GM23338 (cell line): ENCODE results near the gene IL6ST. TPM values are rescaled to one million over a fixed set of nuclear protein-coding genes. Genes with fewer than 3 reads are reported as not detected.

Experiments used
- ATAC-seq: fragments of 200-7000 bp; cut with Tn5 transposase; 3 replicates; pipeline ENCODE4 v1.9.1; 2020
- DNase-seq: peaks from one replicate; pipeline ENCODE4 v3.0.0-alpha.2; 2015; ENCODE audit warnings: low spot score
- H2AFZ ChIP-seq: fragments of 200-600 bp; sonication (generic); 2 replicates; pipeline ENCODE4 v1.8.0; 2016; ENCODE audit warnings: antibody characterized with exemption, mild to moderate bottlenecking, moderate library complexity
- H3F3A ChIP-seq: fragments of 200-600 bp; sonication (generic); replicated peaks from 2 replicates; pipeline ENCODE4 v1.8.0; 2017; ENCODE audit warnings: antibody characterized with exemption, mixed run types, low read depth
- H3K27ac ChIP-seq: fragments of 200-600 bp; sonication (generic); 2 replicates; pipeline ENCODE4 v1.6.1; 2016; ENCODE audit warnings: low read depth
- H3K27me3 ChIP-seq: fragments of 200-600 bp; sonication (generic); 2 replicates; pipeline ENCODE4 v1.8.0; 2016; ENCODE audit warnings: mild to moderate bottlenecking, mixed run types, moderate library complexity; ENCODE audit not compliant: insufficient read depth
- H3K36me3 ChIP-seq: fragments of 200-600 bp; sonication (generic); 2 replicates; pipeline ENCODE4 v1.8.0; 2016; ENCODE audit warnings: mild to moderate bottlenecking; ENCODE audit not compliant: insufficient read depth
- H3K4me1 ChIP-seq: fragments of 200-600 bp; sonication (generic); 2 replicates; pipeline ENCODE4 v1.8.0; 2016; ENCODE audit warnings: mild to moderate bottlenecking, moderate library complexity; ENCODE audit not compliant: insufficient read depth
- H3K4me2 ChIP-seq: fragments of 200-600 bp; sonication (generic); 2 replicates; pipeline ENCODE4 v1.7.1; 2017; ENCODE audit warnings: mixed run types
- H3K4me3 ChIP-seq: fragments of 200-600 bp; sonication (generic); 2 replicates; pipeline ENCODE4 v1.6.1; 2016; ENCODE audit warnings: mixed run types
- H3K79me2 ChIP-seq: fragments of 200-600 bp; sonication (generic); replicated peaks from 2 replicates; pipeline ENCODE4 v1.8.0; 2017; ENCODE audit warnings: mild to moderate bottlenecking; ENCODE audit not compliant: insufficient read depth
- H3K9me2 ChIP-seq: fragments of 200-600 bp; sonication (generic); 2 replicates; pipeline ENCODE4 v1.8.0; 2017; ENCODE audit not compliant: insufficient read depth
- H4K20me1 ChIP-seq: fragments of 200-600 bp; sonication (generic); replicated peaks from 2 replicates; pipeline ENCODE4 v1.8.0; 2017; ENCODE audit warnings: mild to moderate bottlenecking; ENCODE audit not compliant: insufficient read depth
- H3K27ac Mint-ChIP-seq: 2 replicates; pipeline ENCODE4 v1.8.0; 2020; ENCODE audit warnings: inconsistent platforms, mild to moderate bottlenecking, moderate library complexity, mixed read lengths
- H3K27me3 Mint-ChIP-seq: 3 replicates; pipeline ENCODE4 v1.8.0; 2022; ENCODE audit warnings: low read depth, mild to moderate bottlenecking, moderate library complexity, mixed read lengths, inconsistent platforms; ENCODE audit not compliant: insufficient read depth, poor library complexity
- H3K36me3 Mint-ChIP-seq: 3 replicates; pipeline ENCODE4 v1.8.0; 2021; ENCODE audit warnings: low read depth, mild to moderate bottlenecking, inconsistent platforms, moderate library complexity, mixed read lengths
- H3K4me1 Mint-ChIP-seq: 3 replicates; pipeline ENCODE4 v1.8.0; 2020; ENCODE audit warnings: mild to moderate bottlenecking, inconsistent platforms, mixed read lengths
- H3K4me3 Mint-ChIP-seq: 3 replicates; pipeline ENCODE4 v1.8.0; 2021; ENCODE audit warnings: moderate library complexity, mild to moderate bottlenecking, inconsistent platforms, mixed read lengths
- H3K9me3 Mint-ChIP-seq: 3 replicates; pipeline ENCODE4 v1.8.0; 2020; ENCODE audit warnings: moderate library complexity, mild to moderate bottlenecking, inconsistent platforms, mixed read lengths
- CREB1 ChIP-seq: fragments of 250-450 bp; sonication (Bioruptor Pico); IDR thresholded peaks from 2 replicates; pipeline ENCODE4 v1.5.0; 2020; ENCODE audit warnings: low read depth, mild to moderate bottlenecking, moderate library complexity
- ETS1 ChIP-seq: IDR thresholded peaks from 2 replicates; pipeline ENCODE4 v1.6.1; 2016; ENCODE audit warnings: antibody characterized with exemption
- JUNB ChIP-seq: IDR thresholded peaks from one replicate; pipeline ENCODE4 v1.6.1; 2016; ENCODE audit warnings: antibody characterized with exemption; ENCODE audit not compliant: unreplicated experiment
- ZNF114 ChIP-seq: fragments of 250-450 bp; sonication (Bioruptor Pico); IDR thresholded peaks from 2 replicates; pipeline ENCODE4 v1.5.0; 2020; ENCODE audit warnings: mild to moderate bottlenecking, moderate library complexity
- ZNF462 ChIP-seq: fragments of 250-450 bp; sonication (Bioruptor Pico); IDR thresholded peaks from 2 replicates; pipeline ENCODE4 v1.5.0; 2020; ENCODE audit warnings: mild to moderate bottlenecking, moderate library complexity
- polyA plus RNA-seq: library from polyadenylated mRNA; unstranded; fragments of >200 nt; fragmentation: Nextera tagmentation; extraction: Ambion mirVana; gene quantifications from 2 replicates; pipeline ENCODE4 v1.2.1, GENCODE V29; 2016
- total RNA-seq: library from RNA; depleted of rRNA; stranded (reverse); fragments of >200 nt; shearing (Covaris generic); gene quantifications from 2 replicates; pipeline ENCODE4 v1.2.3, GENCODE V29; 2014

The IL6ST gene
- total and polyA plus RNA-seq, 2 experiments from 2014 or later: 6.7 to 9.8 TPM

GRCh38 chr5:55924744-55925143 lies 70.0 kb downstream of the IL6ST start (continued):
- TF ChIP-seq ETS1 (no peak), ZNF462 (no peak), ZNF114 (CRISPR knock-in tag) (no peak)

DNA sequence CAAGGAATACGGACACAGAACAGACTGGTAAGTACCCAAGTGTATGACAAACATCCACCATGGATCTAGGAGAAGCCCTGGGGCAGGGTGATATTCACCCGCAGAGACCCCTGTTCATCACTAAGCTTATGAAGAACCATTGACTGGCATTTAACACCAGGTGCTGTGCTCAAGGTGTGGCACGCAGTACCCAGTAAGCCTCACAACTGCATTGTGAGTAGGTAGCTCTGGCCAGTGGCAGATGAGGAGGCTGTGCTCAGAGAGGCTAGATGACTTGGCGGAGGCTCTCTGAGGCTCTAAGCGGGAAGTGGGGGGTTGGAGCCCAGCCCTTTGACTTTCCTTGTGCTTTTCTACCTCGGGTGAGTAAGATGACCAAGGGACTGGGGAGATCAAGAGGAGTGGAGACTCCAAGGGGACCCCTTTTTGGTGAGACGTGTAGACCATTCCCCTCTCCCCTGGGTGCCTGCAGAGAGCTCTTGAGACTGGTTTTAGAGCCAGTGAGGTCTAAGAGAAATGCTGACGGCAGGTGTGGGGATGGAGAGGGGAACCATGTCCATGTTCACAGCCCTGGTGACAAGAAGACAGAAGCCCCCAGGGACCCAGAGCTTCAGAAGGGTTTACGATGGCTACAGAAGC lies 70.8 kb downstream of the IL6ST start:
- no peaks in the 10 kb centered on the region; the same call in 2 of the 3 replicates for H3K9me3 Mint-ChIP-seq
- Histone ChIP-seq H3K27me3 (no peaks in the 10 kb centered on the region), H3K27ac (no peak overlapping the region), H3K4me3 (no peak overlapping the region), H2AFZ (peak overlapping the region; percentile 96), H3K4me1 (no peaks in the 10 kb centered on the region), H4K20me1 (no peaks in the 10 kb centered on the region; the same call in 1 of the 2 replicates), H3K9me2 (no peaks in the 10 kb centered on the region), H3K4me2 (no peak overlapping the region), H3K36me3 (no peaks in the 10 kb centered on the region), H3F3A (no peaks in the 10 kb centered on the region), H3K79me2 (no peaks in the 10 kb centered on the region)
- no peak overlapping the region for H3K27ac Mint-ChIP-seq
- ATAC-seq (no peak), DNase-seq (no peak)
- no peak overlapping the region for H3K4me3 Mint-ChIP-seq
- TF ChIP-seq ETS1: no peak
- no peak for TF ChIP-seq ZNF462
- no peak for TF ChIP-seq JUNB
- no peak for TF ChIP-seq ZNF114 (CRISPR knock-in tag)
- TF ChIP-seq CREB1: no peak
- peaks cover 8% of the 10 kb centered on the region for H3K4me1 Mint-ChIP-seq
- H3K27me3 Mint-ChIP-seq: peaks cover 8% of the 10 kb centered on the region
- H3K36me3 Mint-ChIP-seq: no peaks in the 10 kb centered on the region; the same call in 2 of the 3 replicates
